Measurements from ENCODE around the gene PDE11A. TPM values are rescaled to one million over a fixed set of nuclear protein-coding genes. Genes with fewer than 3 reads are reported as not detected.

The PDE11A gene
- total RNA-seq, 1 donor from 2014 or later: 1.2 TPM

GRCh38 chr2:177617849-177618248 is 454.7 kb downstream of the PDE11A start:
- no peak for DNase-seq (ENCODE audit: low read depth)
- H3K4me3 ChIP-seq (ENCODE audit: low read depth, low read length): peak overlapping the region; percentile 77
- TF ChIP-seq CTCF (conservative IDR thresholded peaks at IDR 0.05; ENCODE audit: low read depth, low read length): no peak

- H3K4me3 ChIP-seq (ENCODE audit: low read depth, low read length): no peak overlapping the region
- no peak for DNase-seq (ENCODE audit: low read depth)
- TF ChIP-seq CTCF (conservative IDR thresholded peaks at IDR 0.05; ENCODE audit: low read depth, low read length): no peak
Measured at GRCh38 chr2:177616731-177617130, 455.8 kb downstream of the PDE11A start.

GRCh38 chr2:177616066-177616465 is 456.5 kb downstream of the PDE11A start:
- no peak overlapping the region for H3K4me3 ChIP-seq (ENCODE audit: low read depth, low read length)
- DNase-seq (ENCODE audit: low read depth): no peak
- no peak for TF ChIP-seq CTCF (conservative IDR thresholded peaks at IDR 0.05; ENCODE audit: low read depth, low read length)

GRCh38 chr2:177612659-177613058 is 459.9 kb downstream of the PDE11A start:
- DNase-seq (ENCODE audit: low read depth): no peak
- TF ChIP-seq CTCF (conservative IDR thresholded peaks at IDR 0.05; ENCODE audit: low read depth, low read length): no peak
- H3K4me3 ChIP-seq (ENCODE audit: low read depth, low read length): no peak overlapping the region

GRCh38 chr2:177611310-177611886 is 461.2 kb downstream of the PDE11A start:
- H3K4me3 ChIP-seq (ENCODE audit: low read depth, low read length): no peak overlapping the region
- no peak for DNase-seq (ENCODE audit: low read depth)
- no peak for TF ChIP-seq CTCF (conservative IDR thresholded peaks at IDR 0.05; ENCODE audit: low read depth, low read length)

GRCh38 chr2:177610813-177611212 is 461.8 kb downstream of the PDE11A start:
- DNase-seq (ENCODE audit: low read depth): no peak
- no peak for TF ChIP-seq CTCF (conservative IDR thresholded peaks at IDR 0.05; ENCODE audit: low read depth, low read length)
- H3K4me3 ChIP-seq (ENCODE audit: low read depth, low read length): no peak overlapping the region

- no peak overlapping the region for H3K4me3 ChIP-seq (ENCODE audit: low read depth, low read length)
- TF ChIP-seq CTCF (conservative IDR thresholded peaks at IDR 0.05; ENCODE audit: low read depth, low read length): no peak
- DNase-seq (ENCODE audit: low read depth): no peak
Measured at GRCh38 chr2:177606636-177607035, 465.9 kb downstream of the PDE11A start.

All from epithelial cell of proximal tubule (primary cell).